B cell (primary cell): ENCODE results near the gene ZNF580. TPM values are rescaled to one million over a fixed set of nuclear protein-coding genes. Genes with fewer than 3 reads are reported as not detected.

Experiments
- ATAC-seq: fragments of 200-7000 bp; cut with Tn5 transposase; one replicate; pipeline ENCODE4 v1.10.0; 2021; ENCODE audit warnings: low read depth, mild to moderate bottlenecking, moderate number of reproducible peaks, moderate library complexity
- CTCF ChIA-PET: fragments of 350-600 bp; sonication (Branson Sonifier 250); formaldehyde crosslinking; loops from one replicate; lab custom pipeline; 2021; ENCODE audit warnings: antibody characterized with exemption, inconsistent platforms; lab: Charles Lee
- POLR2A ChIA-PET: fragments of 350-600 bp; sonication (Branson Sonifier 250); formaldehyde crosslinking; loops from one replicate; lab custom pipeline; 2021; ENCODE audit warnings: antibody characterized with exemption; lab: Charles Lee
- DNase-seq: peaks from one replicate; pipeline ENCODE4 v3.0.0; 2013
- H2AFZ ChIP-seq: 2 replicates; pipeline ENCODE4 v1.6.1; 2012; ENCODE audit warnings: mild to moderate bottlenecking, low read depth, low read length; ENCODE audit not compliant: insufficient read depth, poor library complexity, severe bottlenecking
- H3K27ac ChIP-seq, 2 donors: 1 replicate in 1 of 2; 2 replicates in 1 of 2; pipeline ENCODE4 v1.5.1; 2012 to 2013; ENCODE audit warnings: low read length in 2 of 2, mild to moderate bottlenecking in 2 of 2, moderate library complexity in 1 of 2
- H3K27me3 ChIP-seq, 4 experiments: fragments of 200-600 bp in 1 of 4; sonication (generic) in 1 of 4; replicated peaks in 1 of 4; 1 replicate in 2 of 4; 2 replicates in 2 of 4; pipeline versions ENCODE4 v1.6.1 to v1.7.0; 2013 to 2016; ENCODE audit warnings: low read length in 3 of 4, mild to moderate bottlenecking in 2 of 4, mixed read lengths in 1 of 4, moderate library complexity in 1 of 4; ENCODE audit not compliant: insufficient read depth in 4 of 4, control insufficient read depth in 3 of 4; ENCODE audit errors: control extremely low read depth in 1 of 4
- H3K36me3 ChIP-seq, 2 experiments: replicated peaks in 1 of 2; 1 replicate in 1 of 2; 2 replicates in 1 of 2; pipeline versions ENCODE4 v1.6.1 to v1.7.1; 2013; ENCODE audit warnings: low read length in 1 of 2; ENCODE audit not compliant: insufficient read depth in 2 of 2, control insufficient read depth in 1 of 2; ENCODE audit errors: control extremely low read depth in 1 of 2, extremely low read depth in 1 of 2
- H3K4me1 ChIP-seq, 2 donors: fragments of 200-600 bp in 1 of 2; sonication (generic) in 1 of 2; 1 replicate in 1 of 2; 2 replicates in 1 of 2; pipeline versions ENCODE4 v1.5.1 to v1.6.1; 2013 to 2017; ENCODE audit warnings: low read length in 2 of 2; ENCODE audit not compliant: control insufficient read depth in 2 of 2, insufficient read depth in 2 of 2
- H3K4me2 ChIP-seq: replicated peaks from 2 replicates; pipeline ENCODE3; 2012; ENCODE audit warnings: mild to moderate bottlenecking, low read depth, low read length; ENCODE audit not compliant: poor library complexity, severe bottlenecking
- H3K4me3 ChIP-seq, 5 experiments: fragments of 200-600 bp in 1 of 5; sonication (generic) in 1 of 5; 1 replicate in 3 of 5; 2 replicates in 2 of 5; pipeline versions ENCODE4 v1.5.1 to v1.7.0; 2011 to 2016; ENCODE audit warnings: low read length in 4 of 5, mild to moderate bottlenecking in 4 of 5, low read depth in 2 of 5, control low read depth in 1 of 5, moderate library complexity in 1 of 5; ENCODE audit not compliant: insufficient read depth in 1 of 5; ENCODE audit errors: control extremely low read depth in 1 of 5, extremely low read depth in 1 of 5
- H3K79me2 ChIP-seq: fragments of 200-600 bp; sonication (generic); one replicate; pipeline ENCODE4 v1.6.0; 2016; ENCODE audit warnings: low read length; ENCODE audit not compliant: control insufficient read depth, insufficient read depth
- H3K9ac ChIP-seq: fragments of 200-600 bp; sonication (generic); 2 replicates; pipeline ENCODE4 v1.6.1; 2017; ENCODE audit warnings: mild to moderate bottlenecking, low read length, moderate library complexity
- H3K9me3 ChIP-seq, 3 donors: one replicate each; pipeline versions ENCODE4 v1.6.1 to v1.7.1; 2013; ENCODE audit warnings: low read length in 2 of 3; ENCODE audit not compliant: control insufficient read depth in 2 of 3, insufficient read depth in 1 of 3; ENCODE audit errors: control extremely low read depth in 1 of 3
- H4K20me1 ChIP-seq: 2 replicates; pipeline ENCODE4 v1.6.0; 2012; ENCODE audit warnings: mild to moderate bottlenecking, low read length; ENCODE audit not compliant: insufficient read depth, control insufficient read depth, poor library complexity, severe bottlenecking
- H3K27ac Mint-ChIP-seq: one replicate; pipeline ENCODE4 v1.8.0; 2021; ENCODE audit warnings: mixed read lengths
- H3K27me3 Mint-ChIP-seq: one replicate; pipeline ENCODE4 v1.8.0; 2021; ENCODE audit warnings: mixed read lengths
- H3K4me1 Mint-ChIP-seq: one replicate; pipeline ENCODE4 v1.8.0; 2021; ENCODE audit warnings: mixed read lengths
- H3K4me3 Mint-ChIP-seq: one replicate; pipeline ENCODE4 v1.8.0; 2021; ENCODE audit warnings: mixed read lengths
- H3K9me3 Mint-ChIP-seq: one replicate; pipeline ENCODE4 v1.8.0; 2022; ENCODE audit warnings: mixed read lengths; ENCODE audit not compliant: insufficient read depth
- CTCF ChIP-seq: fragments of 200-600 bp; IDR thresholded peaks from one replicate; pipeline ENCODE4 v1.8.0; 2022; ENCODE audit warnings: antibody characterized with exemption, mild to moderate bottlenecking
- EZH2 ChIP-seq: IDR thresholded peaks from 2 replicates; pipeline ENCODE4 v1.6.1; 2012; ENCODE audit warnings: borderline replicate concordance, low read depth, mild to moderate bottlenecking, moderate library complexity, low read length; ENCODE audit not compliant: insufficient read depth, poor library complexity, severe bottlenecking
- WGBS: methylation state at CpG from one replicate; pipeline ENCODE4 v1.1.5; 2013; ENCODE audit warnings: missing lambda C conversion rate; ENCODE audit not compliant: insufficient coverage; 5-methylcytosine and 5-hydroxymethylcytosine counted together
- intact Hi-C: fragments of 100-400 bp; cut with micrococcal nuclease; formaldehyde crosslinking; loops from one replicate; pipeline ENCODE4 v1.10.0; 2022
- polyA plus RNA-seq: library from polyadenylated mRNA; depleted of rRNA; stranded (reverse); fragments of >200 nt; gene quantifications from 2 replicates; pipeline ENCODE4 v1.2.3, GENCODE V29; 2012
- total RNA-seq, 2 donors: library from RNA; stranded (reverse); fragments of 120-200 nt in 1 of 2; gene quantifications; 1 replicate in 1 of 2; 2 replicates in 1 of 2; pipeline versions ENCODE4 v1.2.3 to v1.2.4, GENCODE V29; 2013 to 2022

ZNF580 gene
- total and polyA plus RNA-seq, 2 donors (not counting 1 experiment from before 2014, with no cell fraction given) = 69.8 to 101 TPM

DNA sequence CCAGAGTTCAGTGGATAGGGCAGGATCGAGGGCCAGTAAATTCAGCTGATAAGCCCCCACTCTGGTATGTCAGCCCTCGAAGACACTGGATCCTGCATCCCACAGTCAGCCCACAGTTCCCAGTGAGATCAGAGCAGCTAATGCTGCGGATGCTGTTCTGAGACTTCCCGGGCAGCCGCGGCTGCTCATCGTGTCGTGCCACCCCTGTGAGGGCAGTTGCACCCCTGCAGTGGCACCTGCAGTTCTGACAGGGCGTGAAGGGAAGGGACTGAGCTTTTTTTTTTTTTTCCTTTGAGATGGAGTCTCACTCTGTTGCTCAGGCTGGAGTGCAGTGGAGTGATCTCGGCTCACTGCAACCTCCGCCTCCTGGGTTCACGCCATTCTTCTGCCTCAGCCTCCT, 26.7 kb downstream of the ZNF580 start:
- Mint-ChIP-seq H3K27me3 (no peaks in the 10 kb centered on the region), H3K27ac (no peak overlapping the region)
- intact Hi-C loops = no loop called here

GRCh38 chr19:55667958-55668357, 27.2 kb downstream of the ZNF580 start:
- Mint-ChIP-seq H3K4me3 (no peak overlapping the region), H3K27me3 (no peaks in the 10 kb centered on the region), H3K4me1 (peaks cover 22% of the 10 kb centered on the region), H3K27ac (no peak overlapping the region), H3K9me3 (no peaks in the 10 kb centered on the region)
- Histone ChIP-seq H3K4me3 (no peak overlapping the region), H4K20me1 (peaks cover 93% of the 10 kb centered on the region), H3K4me1 (peaks cover 0 to 7% of the 10 kb centered on the region in 2 donors), H3K27ac (no peak overlapping the region), H3K27me3 (no peaks in the 10 kb centered on the region), H3K9ac (no peak overlapping the region), H3K36me3 (peaks cover 0 to 82% of the 10 kb centered on the region in 2 experiments), H3K79me2 (peaks cover 84% of the 10 kb centered on the region), H3K4me2 (no peak overlapping the region), H3K9me3 (no peaks in the 10 kb centered on the region), H2AFZ (no peak overlapping the region)
- TF ChIP-seq EZH2 (no peak), CTCF (no peak)
- WGBS = 94% methylated on average over 10 of the region's 11 CpGs
- ChIA-PET POLR2A (no interaction called here), CTCF (no interaction called here)
- DNase-seq (no peak), ATAC-seq (no peak)
- intact Hi-C loops = no loop called here

More for the DNA sequence above, 26.7 kb downstream of the ZNF580 start:
- no peak overlapping the region for H3K4me3 Mint-ChIP-seq
- H3K4me1 ChIP-seq = peaks cover 0 to 7% of the 10 kb centered on the region in 2 donors
- POLR2A ChIA-PET = no interaction called here
- H3K27ac ChIP-seq = no peak overlapping the region
- no peaks in the 10 kb centered on the region for H3K27me3 ChIP-seq
- no peak overlapping the region for H3K4me3 ChIP-seq
- ATAC-seq (no peak), DNase-seq (no peak)
- peaks cover 0 to 86% of the 10 kb centered on the region in 2 experiments for H3K36me3 ChIP-seq
- no peaks in the 10 kb centered on the region for H3K9me3 Mint-ChIP-seq
- no peak for TF ChIP-seq CTCF
- no peak for TF ChIP-seq EZH2
- 97% methylated on average over 9 of the region's 12 CpGs for WGBS
- H3K79me2 ChIP-seq = peaks cover 89% of the 10 kb centered on the region
- peaks cover 93% of the 10 kb centered on the region for H4K20me1 ChIP-seq
- CTCF ChIA-PET = no interaction called here
- H2AFZ ChIP-seq = no peak overlapping the region
- H3K9ac ChIP-seq = no peak overlapping the region
- no peak overlapping the region for H3K4me2 ChIP-seq
- H3K9me3 ChIP-seq = no peaks in the 10 kb centered on the region
- H3K4me1 Mint-ChIP-seq = peaks cover 26% of the 10 kb centered on the region
